Uterus (tissue), 4 donors: Measurements from ENCODE around the gene ZNF512B. TPM values are rescaled to one million over a fixed set of nuclear protein-coding genes. Genes with fewer than 3 reads are reported as not detected.

ENCODE experiments used
- DNase-seq, 2 donors: peaks; one replicate each; pipeline ENCODE4 v3.0.0-alpha.2; 2019 to 2020
- H3K27ac ChIP-seq, 2 donors: fragments of 200-600 bp; sonication (generic); 1 replicate in 1 of 2; 2 replicates in 1 of 2; pipeline ENCODE4 v1.5.1; 2016 to 2018
- H3K27me3 ChIP-seq, 2 donors: fragments of 200-600 bp; sonication (generic); one replicate each; pipeline ENCODE4 v1.5.1; 2018 to 2019; ENCODE audit warnings: control low read depth in 1 of 2
- H3K36me3 ChIP-seq, 2 donors: fragments of 200-600 bp; sonication (generic); one replicate each; pipeline ENCODE4 v1.5.1; 2019; ENCODE audit warnings: control low read depth in 1 of 2
- H3K4me1 ChIP-seq, 2 donors: fragments of 200-600 bp; sonication (generic); one replicate each; pipeline ENCODE4 v1.5.1; 2018 to 2019; ENCODE audit warnings: control low read depth in 1 of 2
- H3K4me3 ChIP-seq, 2 donors: fragments of 200-600 bp; sonication (generic); 1 replicate in 1 of 2; 2 replicates in 1 of 2; pipeline ENCODE4 v1.5.1; 2018 to 2019; ENCODE audit warnings: mild to moderate bottlenecking in 1 of 2
- H3K9me3 ChIP-seq, 2 donors: fragments of 200-600 bp; sonication (generic); one replicate each; pipeline ENCODE4 v1.5.1; 2019; ENCODE audit warnings: control low read depth in 1 of 2
- POLR2A ChIP-seq, 2 donors: fragments of 450-650 bp; IDR thresholded peaks; one replicate each; pipeline ENCODE4 v1.6.1; 2016; ENCODE audit warnings: antibody characterized with exemption in 2 of 2, mild to moderate bottlenecking in 1 of 2, moderate library complexity in 1 of 2
- intact Hi-C: fragments of 100-400 bp; cut with DNase I; formaldehyde crosslinking; loops from one replicate; pipeline ENCODE4 v1.15.1; 2023; ENCODE audit warnings: low total_unique reads
- total RNA-seq, 4 donors: library from RNA; depleted of rRNA in 3 of 4; stranded (reverse); fragments of >200 nt in 3 of 4; gene quantifications; one replicate each; pipeline versions ENCODE4 v1.1.0 to v1.2.4, GENCODE V29; 2014 to 2023
- TF ChIP-seq, protein P1 (sequence below), 4 experiments: fragments of 200-600 bp in 2 of 4; fragments of 450-650 bp in 2 of 4; sonication (generic) in 2 of 4; IDR thresholded peaks; one replicate each; pipeline ENCODE4 v1.5.1; 2016 to 2019; ENCODE audit warnings: antibody characterized with exemption in 4 of 4, mild to moderate bottlenecking in 2 of 4, moderate library complexity in 1 of 4
- donor health status: DM: yes; HTN: yes; CAD: no.

The ZNF512B gene
- total RNA-seq, 4 donors from 2014 or later, result 4.7 to 23.3 (median 17.4) TPM

GRCh38 chr20:63955281-63955826 is 14.4 kb downstream of the ZNF512B start:
- intact Hi-C loops, result no loop called here
- H3K27ac ChIP-seq, result peak overlapping the region; percentile 85 to 91

DNA sequence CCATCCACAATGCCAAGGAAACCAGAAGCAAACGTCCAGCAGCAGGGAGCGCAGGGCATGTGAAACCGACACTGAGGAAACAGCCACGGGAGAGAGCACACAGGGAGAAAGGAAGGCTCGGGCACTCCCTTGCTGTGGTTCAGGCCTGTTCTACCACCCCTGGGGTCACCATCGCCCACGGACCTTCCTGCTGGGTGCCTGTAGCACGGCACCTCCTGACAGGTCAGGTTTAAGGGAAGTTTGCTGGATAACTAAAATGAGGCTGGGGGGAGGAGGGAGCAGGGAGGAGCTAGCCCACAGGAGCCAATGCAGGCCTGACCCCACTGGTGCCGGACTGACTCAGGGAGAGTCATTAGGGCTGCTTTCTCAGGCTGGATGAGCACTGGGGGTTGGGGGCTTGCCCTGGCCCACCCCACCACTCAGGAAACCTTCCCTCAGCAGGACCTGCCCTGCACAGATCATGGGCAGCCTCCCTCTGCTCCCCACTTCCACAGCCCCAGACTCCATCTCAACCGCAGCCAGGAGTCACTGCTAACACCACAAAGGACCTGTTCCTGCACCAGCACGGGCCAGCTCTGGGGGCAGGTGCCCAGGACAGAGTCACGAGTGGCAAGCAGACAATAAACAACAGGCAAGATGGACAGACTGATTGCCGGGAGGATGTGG is 15.8 kb downstream of the ZNF512B start:
- intact Hi-C loops, result no loop called here
- TF ChIP-seq, protein P1, sequence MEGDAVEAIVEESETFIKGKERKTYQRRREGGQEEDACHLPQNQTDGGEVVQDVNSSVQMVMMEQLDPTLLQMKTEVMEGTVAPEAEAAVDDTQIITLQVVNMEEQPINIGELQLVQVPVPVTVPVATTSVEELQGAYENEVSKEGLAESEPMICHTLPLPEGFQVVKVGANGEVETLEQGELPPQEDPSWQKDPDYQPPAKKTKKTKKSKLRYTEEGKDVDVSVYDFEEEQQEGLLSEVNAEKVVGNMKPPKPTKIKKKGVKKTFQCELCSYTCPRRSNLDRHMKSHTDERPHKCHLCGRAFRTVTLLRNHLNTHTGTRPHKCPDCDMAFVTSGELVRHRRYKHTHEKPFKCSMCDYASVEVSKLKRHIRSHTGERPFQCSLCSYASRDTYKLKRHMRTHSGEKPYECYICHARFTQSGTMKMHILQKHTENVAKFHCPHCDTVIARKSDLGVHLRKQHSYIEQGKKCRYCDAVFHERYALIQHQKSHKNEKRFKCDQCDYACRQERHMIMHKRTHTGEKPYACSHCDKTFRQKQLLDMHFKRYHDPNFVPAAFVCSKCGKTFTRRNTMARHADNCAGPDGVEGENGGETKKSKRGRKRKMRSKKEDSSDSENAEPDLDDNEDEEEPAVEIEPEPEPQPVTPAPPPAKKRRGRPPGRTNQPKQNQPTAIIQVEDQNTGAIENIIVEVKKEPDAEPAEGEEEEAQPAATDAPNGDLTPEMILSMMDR (IDR thresholded peaks at IDR 0.05), result no peak
- H3K27me3 ChIP-seq, result no peaks in the 10 kb centered on the region
- no peaks in the 10 kb centered on the region for H3K9me3 ChIP-seq
- H3K36me3 ChIP-seq, result no peaks in the 10 kb centered on the region
- DNase-seq, result no peak
- H3K4me3 ChIP-seq, result no peak overlapping the region
- H3K27ac ChIP-seq, result no peak overlapping the region
- H3K4me1 ChIP-seq, result peaks cover 9 to 41% of the 10 kb centered on the region in 2 donors

More at GRCh38 chr20:63955281-63955826, 14.4 kb downstream of the ZNF512B start:
- no peaks in the 10 kb centered on the region for H3K27me3 ChIP-seq
- DNase-seq, result no peak
- no peaks in the 10 kb centered on the region for H3K36me3 ChIP-seq
- peak overlapping the region; percentile 72 to 98 for H3K4me3 ChIP-seq
- H3K4me1 ChIP-seq, result peaks cover 9 to 29% of the 10 kb centered on the region in 2 donors
- H3K9me3 ChIP-seq, result no peaks in the 10 kb centered on the region
- TF ChIP-seq, protein P1 (IDR thresholded peaks at IDR 0.05), result peak; percentile 28 to 41 (median 30)
- no peak for TF ChIP-seq POLR2A (IDR thresholded peaks at IDR 0.05)

GRCh38 chr20:63952769-63953168 is 17.0 kb downstream of the ZNF512B start:
- Histone ChIP-seq H3K36me3 (no peaks in the 10 kb centered on the region), H3K27me3 (no peaks in the 10 kb centered on the region), H3K9me3 (no peaks in the 10 kb centered on the region), H3K4me1 (peaks cover 13 to 43% of the 10 kb centered on the region in 2 donors), H3K27ac (no peak overlapping the region), H3K4me3 (no peak overlapping the region)
- no peak for TF ChIP-seq POLR2A (IDR thresholded peaks at IDR 0.05)
- TF ChIP-seq, protein P1 (IDR thresholded peaks at IDR 0.05), result no peak
- intact Hi-C loops, result no loop called here
- DNase-seq, result no peak

DNA sequence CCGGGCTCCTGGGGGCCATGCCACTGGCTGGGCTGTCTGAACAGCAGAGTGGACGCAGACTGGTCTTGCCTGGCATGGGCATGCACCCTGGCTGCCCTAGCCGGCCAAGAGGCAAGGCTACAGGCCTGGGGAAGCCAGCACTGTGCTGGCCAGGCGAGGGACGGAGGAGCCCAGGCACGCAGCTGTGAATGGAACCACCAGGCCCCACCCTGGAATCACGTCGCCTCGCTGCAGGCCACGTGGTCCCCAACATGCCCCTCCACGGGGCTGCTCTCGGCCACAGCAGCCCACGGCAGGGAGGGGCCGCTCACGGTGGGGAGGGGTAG is 17.6 kb downstream of the ZNF512B start:
- peak overlapping the region; percentile 89 to 98 for H3K27ac ChIP-seq
- peaks cover 13 to 38% of the 10 kb centered on the region in 2 donors for H3K4me1 ChIP-seq
- H3K4me3 ChIP-seq, result no peak overlapping the region
- TF ChIP-seq POLR2A (IDR thresholded peaks at IDR 0.05), result no peak
- TF ChIP-seq, protein P1 (IDR thresholded peaks at IDR 0.05), result no peak
- no peak for DNase-seq
- no peaks in the 10 kb centered on the region for H3K27me3 ChIP-seq
- H3K36me3 ChIP-seq, result no peaks in the 10 kb centered on the region
- H3K9me3 ChIP-seq, result no peaks in the 10 kb centered on the region
- intact Hi-C loops, result no loop called here

DNA sequence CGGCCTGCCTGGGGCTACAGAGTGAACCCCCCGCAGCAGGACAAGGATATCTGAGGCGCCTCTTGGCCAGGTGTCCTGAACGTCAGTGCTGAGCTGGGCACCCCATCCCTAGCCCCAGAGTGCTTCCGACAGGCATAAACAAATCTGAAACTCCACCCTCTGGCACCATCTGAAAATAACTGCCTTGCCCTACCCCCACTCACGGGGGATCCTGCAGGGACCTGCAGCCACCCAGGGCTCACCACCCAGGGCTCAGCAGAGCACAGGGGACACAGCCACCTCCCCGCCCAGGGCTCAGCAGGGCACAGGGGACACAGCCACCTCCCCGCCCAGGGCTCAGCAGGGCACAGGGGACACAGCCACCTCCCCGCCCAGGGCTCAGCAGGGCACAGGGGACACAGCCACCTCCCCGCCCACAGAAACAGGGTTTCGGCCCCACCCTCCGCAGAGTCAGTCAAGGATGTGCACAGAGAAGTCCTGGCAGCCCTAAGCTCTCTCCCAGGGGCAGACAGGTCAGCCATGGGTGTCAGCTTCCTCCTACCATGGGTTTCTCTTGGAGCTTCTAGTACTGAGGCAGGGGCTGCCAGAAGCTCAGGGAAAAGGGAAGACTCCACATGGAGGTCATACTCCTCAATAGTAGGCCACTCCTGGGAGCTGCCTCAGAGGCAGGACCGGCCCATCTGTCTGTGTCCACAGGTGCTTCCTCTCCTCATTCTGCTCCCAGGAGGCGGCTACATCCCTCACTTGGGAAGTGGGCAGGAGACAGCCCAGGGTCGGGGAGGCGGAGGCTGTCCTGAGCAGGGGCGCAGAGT is 18.1 kb downstream of the ZNF512B start:
- DNase-seq, result no peak
- H3K4me3 ChIP-seq, result peak overlapping the region in 1 of 2 donors; percentile 3
- H3K4me1 ChIP-seq, result peaks cover 13 to 38% of the 10 kb centered on the region in 2 donors
- no peaks in the 10 kb centered on the region for H3K27me3 ChIP-seq
- no peaks in the 10 kb centered on the region for H3K9me3 ChIP-seq
- no peaks in the 10 kb centered on the region for H3K36me3 ChIP-seq
- peak overlapping the region; percentile 89 to 98 for H3K27ac ChIP-seq
- no peak for TF ChIP-seq POLR2A (IDR thresholded peaks at IDR 0.05)
- TF ChIP-seq, protein P1 (IDR thresholded peaks at IDR 0.05), result no peak
- intact Hi-C loops, result no loop called here
